Motor neuron (in vitro differentiated cells): ENCODE data around the gene RASGRP2. TPM values are rescaled to one million over a fixed set of nuclear protein-coding genes. Genes with fewer than 3 reads are reported as not detected.
A peak's percentile ranks its signal among the peaks of the same experiment; 100 is the strongest.

Experiments
- ATAC-seq, 8 experiments: fragments of 200-7000 bp; cut with Tn5 transposase; replicated peaks in 6 of 8; 2 replicates each; pipeline ENCODE4 v1.8.0; 2021; ENCODE audit warnings: mild to moderate bottlenecking in 8 of 8, moderate library complexity in 8 of 8
- H3K27ac ChIP-seq, 2 donors: fragments of 250-450 bp; sonication (Bioruptor Pico); 2 replicates each; pipeline ENCODE4 v1.9.0; 2021; ENCODE audit warnings: antibody characterized with exemption in 2 of 2, mild to moderate bottlenecking in 2 of 2, moderate library complexity in 1 of 2
- H3K4me1 ChIP-seq, 2 donors: fragments of 250-450 bp; sonication (Bioruptor Pico); replicated peaks in 1 of 2; 2 replicates each; pipeline ENCODE4 v1.6.1; 2021; ENCODE audit warnings: antibody characterized with exemption in 2 of 2, mild to moderate bottlenecking in 2 of 2, moderate library complexity in 1 of 2
- H3K4me3 ChIP-seq, 5 donors: fragments of 250-450 bp; sonication (Bioruptor Pico); 2 replicates each; pipeline ENCODE4 v1.9.0; 2021; ENCODE audit warnings: antibody characterized with exemption in 5 of 5, mild to moderate bottlenecking in 5 of 5, moderate library complexity in 4 of 5
- WGBS, 10 experiments: fragments of 450-650 bp; shearing (Covaris generic); methylation state at CpG; one replicate each; pipeline ENCODE4 v1.0.0; 2022; 5-methylcytosine and 5-hydroxymethylcytosine counted together
- in situ Hi-C, 9 experiments: fragments of 400-800 bp; cut with MboI; loops; one replicate each; pipeline ENCODE4 v1.15.0; 2021; ENCODE audit warnings: low sequenced_read_pairs in 9 of 9, low pct_unique_long_range_greater_than_20kb in 2 of 9; ENCODE audit not compliant: unreplicated experiment in 9 of 9
- total RNA-seq, 8 experiments: library from RNA; unstranded; fragments of 300-600 nt; gene quantifications; 2 replicates each; pipeline versions ENCODE4 v1.2.3 to v1.2.4, GENCODE V29; 2022

RASGRP2 gene
- total RNA-seq, 8 experiments from 2014 or later, result 0.63 to 5.5 (median 2.1) TPM

DNA sequence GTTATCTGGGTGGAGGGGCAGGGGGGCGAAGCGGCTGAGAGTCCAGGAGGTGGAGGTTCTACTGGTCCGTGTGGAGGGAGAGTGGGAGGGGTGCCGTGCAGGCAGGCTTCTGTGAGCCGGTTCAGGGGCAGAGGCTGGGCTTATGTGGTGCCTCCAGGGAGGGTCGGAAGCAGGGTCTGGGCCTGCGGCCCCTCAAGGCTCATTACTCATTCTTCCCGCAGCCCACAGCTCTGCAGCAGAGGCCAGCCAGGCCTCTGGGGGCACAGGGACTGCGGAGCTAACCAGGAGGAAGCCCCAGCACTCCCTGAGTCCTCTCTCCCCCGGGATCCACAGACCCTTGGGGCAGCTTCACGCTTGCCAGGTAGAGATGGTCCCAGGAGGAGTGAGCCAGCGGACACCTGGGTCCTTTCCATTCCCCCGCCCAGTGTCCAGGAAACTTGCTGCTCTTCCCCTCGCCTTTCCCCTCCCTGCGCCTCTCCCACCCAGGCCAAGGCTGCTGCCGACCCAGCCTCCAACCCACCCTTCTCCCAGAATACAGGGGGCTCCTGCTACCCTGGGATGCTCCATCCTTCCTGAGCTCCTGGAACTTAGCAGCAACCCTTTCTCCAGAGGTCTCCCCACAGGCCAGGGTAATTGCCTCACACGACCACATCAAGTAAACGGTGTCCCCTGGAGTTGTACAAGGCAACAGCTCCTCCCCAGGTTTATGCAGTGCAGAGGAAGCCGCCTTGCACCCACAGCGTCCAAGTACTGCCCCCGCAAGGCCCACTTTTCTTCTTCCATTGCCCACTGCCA is 27.3 kb downstream of the RASGRP2 start:
- peaks cover 57 to 73% of the 10 kb centered on the region in 2 donors for H3K4me1 ChIP-seq
- in situ Hi-C loops, result no loop called here

DNA sequence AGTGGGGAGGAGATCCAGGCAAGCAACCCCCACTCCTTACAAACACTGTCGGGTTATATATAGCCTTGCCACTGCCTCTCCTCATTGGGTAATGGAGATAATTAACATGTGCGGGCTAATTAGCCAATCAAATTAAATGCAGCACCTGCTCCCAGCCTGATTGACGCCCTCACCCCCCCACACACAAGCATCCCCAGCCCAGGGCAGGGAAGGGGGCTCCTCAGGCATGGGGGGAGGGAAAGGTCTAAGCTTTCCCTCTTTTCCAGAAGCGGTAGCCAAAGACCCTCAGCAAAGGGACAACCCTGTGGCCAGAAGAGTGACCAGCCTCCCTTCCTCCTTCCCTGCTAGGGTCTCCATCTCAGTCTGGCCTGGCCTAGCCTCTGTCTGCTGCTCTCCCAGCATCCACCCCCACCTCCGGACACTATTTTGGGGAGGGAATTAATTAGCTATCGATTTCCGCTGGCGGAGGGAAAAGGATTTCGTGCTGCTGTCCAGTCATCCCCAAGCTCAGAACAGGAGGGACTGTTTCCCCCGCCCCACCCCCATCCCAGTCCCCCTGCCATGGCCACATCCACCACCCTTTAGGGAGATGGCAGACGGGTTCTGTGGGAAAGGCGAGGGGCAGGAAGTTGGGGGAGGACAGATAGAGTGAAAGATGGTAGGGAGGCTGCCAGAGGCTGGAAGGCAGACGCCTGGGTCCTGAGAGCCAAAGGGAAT is 28.0 kb downstream of the RASGRP2 start:
- in situ Hi-C loops, result no loop called here
- peak in 5 of 8 experiments; percentile 0 to 5 (median 1) for ATAC-seq
- peak overlapping the region in 1 of 2 donors; percentile 57 for H3K27ac ChIP-seq
- 60% methylated on average over 1 of the region's 13 CpGs; no CpG with 5 or more reads in 9 of the 10 experiments for WGBS, 10 experiments
- no peak overlapping the region for H3K4me3 ChIP-seq
- H3K4me1 ChIP-seq, result peaks cover 60 to 73% of the 10 kb centered on the region in 2 donors

More for the DNA sequence above, 27.3 kb downstream of the RASGRP2 start:
- ATAC-seq, result peak in 5 of 8 experiments; percentile 62 to 78 (median 75)
- Histone ChIP-seq H3K27ac (peak overlapping the region in 1 of 2 donors; percentile 57), H3K4me3 (no peak overlapping the region)
- WGBS, 10 experiments, result 18 to 80% (median 43%) methylated on average over 1 to 3 of the region's 21 CpGs; no CpG with 5 or more reads in 4 of the 10 experiments

DNA sequence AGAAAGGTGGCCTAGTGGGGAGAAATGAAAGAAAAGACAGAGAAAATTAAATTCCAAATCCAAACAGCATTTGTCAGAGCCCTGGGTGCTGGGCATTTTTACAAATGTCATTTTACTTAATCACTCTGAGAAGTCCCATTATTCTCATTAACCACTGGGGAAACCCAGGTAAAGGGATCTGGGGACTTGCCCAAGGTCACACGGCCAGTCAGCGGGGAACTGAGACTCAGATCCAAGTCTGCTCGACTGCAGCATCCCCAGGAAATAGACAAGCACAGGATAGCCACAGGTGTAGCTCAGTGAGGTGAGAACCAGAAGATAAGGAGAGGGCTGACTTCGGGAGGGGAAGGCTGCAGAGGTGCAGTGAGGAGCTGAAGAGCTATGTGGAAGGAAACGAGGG is 28.8 kb downstream of the RASGRP2 start:
- H3K4me3 ChIP-seq, result no peak overlapping the region
- H3K4me1 ChIP-seq, result peaks cover 68 to 74% of the 10 kb centered on the region in 2 donors
- 0 to 79% (median 62%) methylated on average over 1 to 4 of the region's 5 CpGs; no CpG with 5 or more reads in 3 of the 10 experiments for WGBS, 10 experiments
- no peak overlapping the region for H3K27ac ChIP-seq
- no peak for ATAC-seq
- in situ Hi-C loops, result no loop called here

DNA sequence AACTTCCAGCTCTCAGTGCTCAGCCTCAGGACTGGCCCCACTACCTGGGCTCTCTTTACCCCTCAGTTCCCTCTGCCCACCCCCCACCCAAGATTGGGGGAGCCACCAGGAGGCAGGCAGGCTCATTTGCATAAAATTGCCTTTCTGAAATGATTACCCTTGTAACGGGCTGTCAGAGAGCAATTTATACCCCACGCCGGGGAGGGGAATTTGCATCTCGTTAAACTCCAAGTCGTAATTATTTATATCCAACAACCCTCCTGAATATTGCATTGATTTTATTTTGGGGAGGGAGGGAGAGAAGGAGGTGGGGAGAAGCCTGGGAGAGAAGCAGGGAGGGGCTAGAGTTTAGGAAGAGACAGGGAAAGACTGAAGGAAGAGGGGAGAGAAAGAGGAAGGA is 29.3 kb downstream of the RASGRP2 start:
- WGBS, 10 experiments, result 25 to 54% (median 37%) methylated on average over 1 to 5 of the region's 5 CpGs; no CpG with 5 or more reads in 5 of the 10 experiments
- H3K4me3 ChIP-seq, result no peak overlapping the region

DNA sequence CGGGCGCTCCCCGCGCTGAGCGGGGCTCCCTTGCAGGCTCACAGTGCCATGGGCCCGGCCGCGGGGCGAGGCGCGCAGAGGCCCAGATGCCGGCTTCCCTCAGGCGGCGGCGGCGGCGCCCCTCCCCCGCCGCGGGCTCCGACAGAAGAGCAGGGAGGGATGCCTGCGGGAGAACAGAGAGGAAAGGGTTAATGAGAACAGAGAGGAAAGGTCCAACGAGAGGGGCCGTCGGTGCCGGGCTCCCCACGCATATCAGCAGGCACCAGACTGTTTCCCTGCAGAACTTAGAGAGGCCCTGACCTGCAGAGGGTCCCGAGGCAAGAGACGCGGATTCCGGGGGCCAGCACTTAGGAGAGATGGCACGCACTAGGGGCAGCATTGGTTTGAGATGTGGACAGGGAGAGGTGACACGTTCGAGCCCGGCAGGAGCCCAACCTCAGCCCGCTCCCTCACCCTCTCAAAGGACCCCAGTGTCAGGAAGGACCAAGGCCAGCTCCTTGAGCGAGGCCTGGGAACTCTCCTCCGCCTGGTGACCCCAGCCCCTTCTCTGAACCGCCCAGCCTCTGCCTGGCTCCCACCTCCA is 30.1 kb downstream of the RASGRP2 start:
- 0 to 60% (median 12%) methylated on average over 1 to 4 of the region's 39 CpGs; no CpG with 5 or more reads in 4 of the 10 experiments for WGBS, 10 experiments
- Histone ChIP-seq H3K4me3 (peak overlapping the region in 4 of 5 donors; percentile 17 to 24 (median 20)), H3K4me1 (peaks cover 70 to 80% of the 10 kb centered on the region in 2 donors), H3K27ac (no peak overlapping the region)
- in situ Hi-C loops, result no loop called here
- ATAC-seq, result peak; percentile 14 to 43 (median 30)

More for the DNA sequence above, 29.3 kb downstream of the RASGRP2 start:
- Histone ChIP-seq H3K27ac (no peak overlapping the region), H3K4me1 (peaks cover 70 to 78% of the 10 kb centered on the region in 2 donors)
- in situ Hi-C loops, result no loop called here
- ATAC-seq, result no peak

DNA sequence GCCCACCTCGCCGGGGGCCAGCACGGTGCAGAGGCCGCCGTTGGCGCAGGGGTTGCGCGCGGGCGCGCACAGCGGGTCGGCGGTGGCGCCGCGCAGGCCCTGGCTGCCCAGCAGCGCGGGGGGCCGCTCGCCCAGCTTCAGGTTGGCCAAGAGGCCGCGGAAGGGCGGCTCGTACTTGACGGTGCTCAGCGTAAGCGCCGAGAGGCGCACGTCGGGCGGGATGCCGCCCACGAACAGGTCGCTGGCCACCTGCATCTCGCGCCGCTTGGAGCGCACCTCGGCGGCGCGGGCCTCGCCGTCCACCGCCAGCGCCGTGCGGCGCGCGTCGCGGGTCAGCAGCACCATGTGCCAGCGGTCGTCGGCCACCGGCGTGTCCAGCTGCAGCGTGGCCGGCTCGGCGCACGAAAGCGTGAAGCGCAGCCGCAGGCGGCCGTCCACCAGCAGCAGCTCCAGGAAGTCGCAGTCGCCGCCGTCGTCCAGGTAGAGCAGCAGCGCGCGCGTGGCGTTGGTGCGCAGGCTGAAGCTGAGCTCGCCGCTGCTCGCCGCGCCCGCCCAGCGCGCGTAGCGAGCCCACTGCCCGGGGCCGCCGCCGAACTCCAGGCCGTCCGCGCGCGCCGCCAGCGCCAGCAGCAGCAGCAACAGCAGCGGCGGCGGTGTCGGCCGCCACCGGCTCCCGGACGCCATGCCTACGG is 30.8 kb downstream of the RASGRP2 start:
- ATAC-seq, result peak; percentile 31 to 83 (median 37)
- peak overlapping the region in 4 of 5 donors; percentile 17 to 24 (median 20) for H3K4me3 ChIP-seq
- no CpG with 5 or more reads among the region's 111 CpGs for WGBS, 10 experiments
- peak overlapping the region in 1 of 2 donors; percentile 19 for H3K27ac ChIP-seq
- in situ Hi-C loops, result no loop called here
- peaks cover 70 to 84% of the 10 kb centered on the region in 2 donors for H3K4me1 ChIP-seq

DNA sequence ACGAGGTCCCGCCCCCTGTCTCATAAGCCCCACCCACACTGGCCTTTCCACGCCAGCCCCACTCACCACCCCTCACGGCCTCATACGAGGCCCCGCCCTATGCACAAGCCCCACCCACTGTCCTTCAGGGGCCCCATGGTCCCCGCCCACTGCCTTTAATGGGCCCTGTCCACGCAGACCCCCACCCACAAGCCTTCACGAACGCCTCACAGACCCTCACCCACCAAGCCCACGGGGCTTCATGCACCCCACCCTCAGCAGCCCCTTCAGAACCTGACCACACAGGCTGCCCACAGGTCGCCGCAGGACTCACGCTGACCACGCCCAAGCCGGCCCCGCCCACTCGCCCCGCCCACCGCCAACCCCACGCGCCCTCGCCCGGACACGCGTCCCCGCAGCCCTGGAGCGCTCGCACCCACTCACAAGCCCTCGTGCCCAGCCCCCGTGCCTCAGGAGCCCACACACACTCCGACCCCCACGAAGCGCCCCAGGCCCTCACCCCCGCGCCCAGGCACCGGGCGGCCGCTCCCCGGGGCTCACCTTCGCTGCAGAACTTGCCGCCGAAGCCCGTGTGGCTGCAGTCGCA is 31.4 kb downstream of the RASGRP2 start:
- ATAC-seq, result peak in 1 of 8 experiments; percentile 16
- peaks cover 67 to 87% of the 10 kb centered on the region in 2 donors for H3K4me1 ChIP-seq
- no CpG with 5 or more reads among the region's 45 CpGs for WGBS, 10 experiments
- no peak overlapping the region for H3K4me3 ChIP-seq
- in situ Hi-C loops, result no loop called here
- no peak overlapping the region for H3K27ac ChIP-seq

DNA sequence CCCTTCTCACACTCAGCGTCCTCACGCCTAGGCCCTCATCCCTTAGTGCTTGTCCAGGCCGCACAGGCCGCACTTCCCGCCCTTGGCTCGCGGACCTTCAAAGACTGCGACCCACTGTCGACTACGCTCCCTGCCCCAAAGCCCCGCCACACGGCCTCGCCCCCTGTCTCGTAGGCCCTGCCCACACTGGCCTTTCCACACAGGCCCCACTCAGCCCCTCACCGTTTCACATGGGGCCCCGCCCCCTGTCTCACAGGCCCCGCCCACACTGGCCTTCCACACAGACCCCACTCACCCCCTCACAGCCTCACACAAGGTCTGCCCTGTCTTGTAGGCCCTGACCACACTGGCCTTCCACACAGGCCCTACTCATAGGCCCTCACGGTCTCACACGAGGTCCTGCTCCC is 32.0 kb downstream of the RASGRP2 start:
- in situ Hi-C loops, result no loop called here
- no peak overlapping the region for H3K4me3 ChIP-seq
- peaks cover 61 to 81% of the 10 kb centered on the region in 2 donors for H3K4me1 ChIP-seq
- no peak for ATAC-seq
- 20 to 96% (median 93%) methylated on average over 1 to 5 of the region's 19 CpGs; no CpG with 5 or more reads in 7 of the 10 experiments for WGBS, 10 experiments
- H3K27ac ChIP-seq, result no peak overlapping the region

DNA sequence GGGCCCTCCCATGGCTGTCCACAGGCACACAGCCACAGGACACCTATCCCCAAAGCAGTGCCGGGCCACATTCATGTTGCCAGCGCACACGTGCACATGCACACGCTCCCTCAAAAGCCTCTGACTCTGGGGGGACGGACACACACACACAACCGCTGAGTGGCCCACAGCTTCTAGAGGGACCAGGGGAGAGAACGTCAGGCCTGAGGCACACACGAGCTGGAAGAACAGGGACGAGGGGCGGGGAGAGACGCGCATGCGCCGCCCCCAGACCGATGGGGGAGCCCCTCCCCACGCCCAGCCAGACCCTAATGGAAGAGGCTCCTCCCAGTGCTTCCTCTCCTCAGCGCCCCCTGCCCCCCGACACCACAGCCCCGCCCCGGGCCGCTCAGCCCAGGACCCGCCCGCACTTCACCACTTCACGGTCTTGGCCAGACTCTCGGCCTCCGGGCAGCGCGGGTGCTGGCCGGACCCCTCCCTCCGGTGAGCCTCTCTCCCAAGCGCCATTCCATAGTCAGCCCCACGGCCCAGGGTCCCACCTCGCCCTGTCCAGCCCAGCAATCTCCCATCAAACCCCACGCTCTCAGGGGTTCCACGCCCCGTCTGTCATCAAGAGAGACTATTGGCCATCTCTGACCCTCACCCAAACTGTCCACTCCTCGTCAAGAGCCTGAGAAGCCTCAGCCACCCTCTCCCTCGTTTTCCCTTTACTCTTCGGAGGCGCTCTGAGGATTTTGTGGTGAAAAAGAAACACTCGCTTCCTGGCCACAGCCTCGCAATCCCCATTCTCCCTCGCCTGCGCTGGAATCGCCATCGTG is 32.6 kb downstream of the RASGRP2 start:
- ATAC-seq, result peak in 5 of 8 experiments; percentile 15 to 47 (median 37)
- H3K4me1 ChIP-seq, result peaks cover 55 to 75% of the 10 kb centered on the region in 2 donors
- H3K27ac ChIP-seq, result no peak overlapping the region
- in situ Hi-C loops, result no loop called here
- no peak overlapping the region for H3K4me3 ChIP-seq
- 4 to 68% (median 25%) methylated on average over 4 to 10 of the region's 46 CpGs; no CpG with 5 or more reads in 6 of the 10 experiments for WGBS, 10 experiments

DNA sequence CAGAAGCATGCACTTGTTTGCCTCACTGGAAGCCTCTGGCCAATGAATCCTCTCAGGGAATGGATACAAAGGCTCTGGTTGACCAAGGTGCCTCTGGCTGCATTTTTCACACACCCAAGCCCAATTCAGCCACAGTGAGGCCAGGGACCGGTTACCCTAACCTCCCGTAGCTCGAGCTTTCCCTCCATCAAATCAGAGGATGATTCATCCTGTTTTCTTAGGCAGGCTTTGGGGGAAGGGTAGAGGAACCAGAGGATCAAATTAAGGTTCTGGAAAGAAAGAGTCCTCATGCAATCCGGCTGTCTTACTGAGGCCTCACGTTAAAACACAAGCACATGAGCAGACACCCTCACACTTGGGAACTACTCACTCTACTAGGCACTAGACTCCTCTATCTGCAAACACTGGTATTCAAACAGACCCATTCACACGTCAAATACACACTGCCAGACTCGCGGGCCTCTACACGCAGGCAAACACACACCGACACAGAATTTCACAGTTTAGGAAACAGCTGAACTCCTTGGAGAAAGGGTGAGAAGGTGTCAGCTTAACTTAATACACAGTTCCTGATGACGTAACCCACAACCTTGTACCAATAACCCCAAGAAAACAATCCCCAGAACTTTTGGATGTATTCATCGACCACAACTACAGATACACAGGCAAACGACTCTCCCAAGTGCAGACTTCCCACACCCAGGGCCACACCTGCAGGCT is 33.4 kb downstream of the RASGRP2 start:
- peaks cover 48 to 68% of the 10 kb centered on the region in 2 donors for H3K4me1 ChIP-seq
- H3K27ac ChIP-seq, result no peak overlapping the region
- peak in 2 of 8 experiments; percentile 10 to 13 for ATAC-seq
- in situ Hi-C loops, result no loop called here
- H3K4me3 ChIP-seq, result no peak overlapping the region
- WGBS, 10 experiments, result 0 to 80% (median 58%) methylated on average over 1 to 12 of the region's 13 CpGs; no CpG with 5 or more reads in 3 of the 10 experiments

DNA sequence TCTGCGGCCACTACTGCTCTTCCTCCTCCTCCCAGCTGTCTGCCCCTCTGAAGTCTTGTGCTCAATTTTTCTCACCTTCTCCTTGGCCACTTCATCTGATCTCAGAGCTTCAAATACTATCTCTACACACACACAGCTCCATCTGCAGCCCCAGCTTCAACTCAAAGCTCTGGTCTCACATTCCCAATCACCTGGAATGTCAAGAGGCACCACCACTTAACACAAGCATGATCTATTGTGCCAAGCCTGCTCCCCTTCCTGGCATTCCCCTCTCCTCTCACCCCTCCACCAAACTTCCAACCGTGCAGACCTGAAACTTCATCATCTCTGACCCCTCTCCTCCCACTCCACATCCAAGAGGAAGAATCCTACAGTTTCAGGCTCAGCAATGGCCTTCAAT is 38.4 kb downstream of the RASGRP2 start:
- in situ Hi-C loops, result no loop called here
- Histone ChIP-seq H3K27ac (no peak overlapping the region), H3K4me1 (peaks cover 6 to 23% of the 10 kb centered on the region in 2 donors), H3K4me3 (no peak overlapping the region)
- no peak for ATAC-seq
- WGBS, 10 experiments, result 0 to 100% (median 57%) methylated on average over 1 of the region's 2 CpGs; no CpG with 5 or more reads in 3 of the 10 experiments
